Measurements from ENCODE around the gene VAV2. TPM values are rescaled to one million over a fixed set of nuclear protein-coding genes. Genes with fewer than 3 reads are reported as not detected.
"Not testable (repeated sequence)": the region's sequence is repeated elsewhere in the genome, so short reads cannot be mapped to it uniquely, and the experiment has no call there.

Gene VAV2
- total and polyA plus RNA-seq, 4 donors: 13.0 to 28.2 (median 16.3) TPM

DNA sequence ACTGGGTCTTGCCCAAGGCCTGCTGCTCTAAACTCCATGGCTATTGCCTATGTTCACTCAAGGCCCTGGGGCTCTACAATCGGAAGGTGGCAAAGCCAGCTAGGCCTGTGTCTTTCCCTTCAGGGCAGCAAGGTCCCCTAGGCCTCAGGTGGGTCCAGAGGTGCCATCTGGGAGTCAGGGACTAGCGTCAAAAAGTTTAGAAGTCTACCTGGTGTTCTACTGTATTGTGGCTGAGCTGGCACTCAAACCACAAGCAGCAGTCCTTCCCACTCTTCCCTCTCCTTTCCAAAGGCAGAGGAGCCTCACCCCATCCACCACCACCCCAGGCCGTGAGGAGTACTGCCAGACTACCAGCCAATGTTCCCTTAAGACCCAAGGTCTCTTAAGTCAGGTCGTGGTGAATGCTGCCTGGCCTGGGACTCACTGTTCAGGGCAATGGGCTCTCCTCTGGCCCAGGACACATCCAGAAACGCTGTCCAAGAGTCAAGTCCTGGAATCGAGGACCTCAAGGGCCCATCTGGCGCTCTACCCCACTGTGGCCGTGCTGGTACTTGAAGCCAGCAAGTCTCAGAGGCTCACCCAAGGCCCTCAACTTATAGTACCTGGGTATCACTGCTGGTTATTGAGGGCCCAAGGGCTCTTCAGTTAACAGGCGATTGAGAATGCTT lies 241.0 kb downstream of the VAV2 start:
- Histone ChIP-seq H3K36me3 (ENCODE audit: control insufficient read depth in 4 of 4, insufficient read depth in 4 of 4, low read length in 4 of 4) (no peaks in the 10 kb centered on the region), H3K27ac (ENCODE audit: low read depth in 1 of 2, low read length in 1 of 2) (no peak overlapping the region), H3K4me1 (ENCODE audit: control insufficient read depth in 5 of 5, insufficient read depth in 5 of 5, low read length in 5 of 5) (peaks cover 0 to 9% (median 0%) of the 10 kb centered on the region in 5 donors), H3K27me3 (ENCODE audit: control insufficient read depth in 3 of 3, insufficient read depth in 3 of 3, low read length in 2 of 3) (no peaks in the 10 kb centered on the region), H3K4me3 (no peak overlapping the region), H3K9ac (ENCODE audit: insufficient read depth in 1 of 2, low read length in 2 of 2) (no peak overlapping the region), H3K9me3 (ENCODE audit: control insufficient read depth in 4 of 4, insufficient read depth in 3 of 4, low read length in 3 of 4) (no peaks in the 10 kb centered on the region)
- 79 to 84% methylated on average over 9 of the region's 9 CpGs for WGBS, 2 donors
- DNase-seq (peak in 1 of 3 donors; percentile 8), ATAC-seq (ENCODE audit: insufficient read depth, low FRiP score) (no peak)
- TF ChIP-seq, protein P1, sequence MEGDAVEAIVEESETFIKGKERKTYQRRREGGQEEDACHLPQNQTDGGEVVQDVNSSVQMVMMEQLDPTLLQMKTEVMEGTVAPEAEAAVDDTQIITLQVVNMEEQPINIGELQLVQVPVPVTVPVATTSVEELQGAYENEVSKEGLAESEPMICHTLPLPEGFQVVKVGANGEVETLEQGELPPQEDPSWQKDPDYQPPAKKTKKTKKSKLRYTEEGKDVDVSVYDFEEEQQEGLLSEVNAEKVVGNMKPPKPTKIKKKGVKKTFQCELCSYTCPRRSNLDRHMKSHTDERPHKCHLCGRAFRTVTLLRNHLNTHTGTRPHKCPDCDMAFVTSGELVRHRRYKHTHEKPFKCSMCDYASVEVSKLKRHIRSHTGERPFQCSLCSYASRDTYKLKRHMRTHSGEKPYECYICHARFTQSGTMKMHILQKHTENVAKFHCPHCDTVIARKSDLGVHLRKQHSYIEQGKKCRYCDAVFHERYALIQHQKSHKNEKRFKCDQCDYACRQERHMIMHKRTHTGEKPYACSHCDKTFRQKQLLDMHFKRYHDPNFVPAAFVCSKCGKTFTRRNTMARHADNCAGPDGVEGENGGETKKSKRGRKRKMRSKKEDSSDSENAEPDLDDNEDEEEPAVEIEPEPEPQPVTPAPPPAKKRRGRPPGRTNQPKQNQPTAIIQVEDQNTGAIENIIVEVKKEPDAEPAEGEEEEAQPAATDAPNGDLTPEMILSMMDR (IDR thresholded peaks at IDR 0.05; ENCODE audit: control extremely low read depth, extremely low read depth): no peak

DNA sequence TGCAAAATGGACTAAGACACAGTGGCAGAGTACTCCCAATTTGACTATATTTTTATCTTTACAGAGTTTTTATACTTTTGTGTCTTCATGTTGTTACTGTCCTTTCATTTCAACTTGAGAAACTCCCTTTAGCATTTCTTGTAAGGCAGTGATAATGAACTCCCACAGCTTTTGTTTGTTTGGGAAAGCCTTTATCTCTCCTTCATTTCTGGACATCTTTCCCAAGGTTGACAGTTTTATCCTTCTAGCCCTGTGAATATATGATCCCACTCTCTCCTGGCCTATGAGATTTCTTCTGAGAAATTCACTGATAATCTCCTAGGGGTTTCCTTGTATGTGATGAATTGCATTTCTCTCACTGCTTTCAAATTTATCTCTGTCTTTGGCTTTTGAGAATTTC lies 244.8 kb downstream of the VAV2 start:
- H3K36me3 ChIP-seq (ENCODE audit: control insufficient read depth in 4 of 4, insufficient read depth in 4 of 4, low read length in 4 of 4): no peaks in the 10 kb centered on the region
- no peak overlapping the region for H3K4me3 ChIP-seq
- ATAC-seq (ENCODE audit: insufficient read depth, low FRiP score) (no peak), DNase-seq (no peak)
- no peak overlapping the region for H3K27ac ChIP-seq (ENCODE audit: low read depth in 1 of 2, low read length in 1 of 2)
- H3K27me3 ChIP-seq (ENCODE audit: control insufficient read depth in 3 of 3, insufficient read depth in 3 of 3, low read length in 2 of 3): no peaks in the 10 kb centered on the region
- no peak overlapping the region for H3K9ac ChIP-seq (ENCODE audit: insufficient read depth in 1 of 2, low read length in 2 of 2)
- peaks cover 0 to 4% (median 0%) of the 10 kb centered on the region in 4 donors for H3K9me3 ChIP-seq (ENCODE audit: control insufficient read depth in 4 of 4, insufficient read depth in 3 of 4, low read length in 3 of 4)
- peaks cover 0 to 6% (median 0%) of the 10 kb centered on the region in 5 donors for H3K4me1 ChIP-seq (ENCODE audit: control insufficient read depth in 5 of 5, insufficient read depth in 5 of 5, low read length in 5 of 5)
- TF ChIP-seq, protein P1 (IDR thresholded peaks at IDR 0.05; ENCODE audit: control extremely low read depth, extremely low read depth): no peak

DNA sequence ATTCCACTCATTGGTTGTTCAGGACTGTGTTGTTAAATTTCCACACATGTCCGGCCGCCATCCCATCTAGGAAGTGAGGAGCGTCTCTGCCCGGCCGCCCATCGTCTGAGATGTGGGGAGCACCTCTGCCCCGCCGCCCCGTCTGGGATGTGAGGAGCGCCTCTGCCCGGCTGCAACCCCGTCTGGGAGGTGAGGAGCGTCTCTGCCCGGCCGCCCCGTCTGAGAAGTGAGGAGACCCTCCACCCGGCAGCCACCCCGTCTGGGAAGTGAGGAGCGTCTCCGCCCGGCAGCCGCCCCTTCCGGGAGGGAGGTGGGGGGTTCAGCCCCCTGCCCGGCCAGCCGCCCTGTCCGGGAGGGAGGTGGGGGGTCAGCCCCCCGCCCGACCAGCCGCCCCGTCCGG lies 247.6 kb downstream of the VAV2 start:
- DNase-seq; H3K36me3 ChIP-seq (ENCODE audit: control insufficient read depth in 4 of 4, insufficient read depth in 4 of 4, low read length in 4 of 4); H3K27ac ChIP-seq (ENCODE audit: low read depth in 1 of 2, low read length in 1 of 2); H3K4me1 ChIP-seq (ENCODE audit: control insufficient read depth in 5 of 5, insufficient read depth in 5 of 5, low read length in 5 of 5); H3K9ac ChIP-seq (ENCODE audit: insufficient read depth in 1 of 2, low read length in 2 of 2); H3K4me3 ChIP-seq; H3K9me3 ChIP-seq (ENCODE audit: control insufficient read depth in 4 of 4, insufficient read depth in 3 of 4, low read length in 3 of 4); H3K27me3 ChIP-seq (ENCODE audit: control insufficient read depth in 3 of 3, insufficient read depth in 3 of 3, low read length in 2 of 3); ATAC-seq (ENCODE audit: insufficient read depth, low FRiP score): not testable (repeated sequence)
- WGBS, 2 donors: 93 to 95% methylated on average over 11 to 26 of the region's 31 CpGs

DNA sequence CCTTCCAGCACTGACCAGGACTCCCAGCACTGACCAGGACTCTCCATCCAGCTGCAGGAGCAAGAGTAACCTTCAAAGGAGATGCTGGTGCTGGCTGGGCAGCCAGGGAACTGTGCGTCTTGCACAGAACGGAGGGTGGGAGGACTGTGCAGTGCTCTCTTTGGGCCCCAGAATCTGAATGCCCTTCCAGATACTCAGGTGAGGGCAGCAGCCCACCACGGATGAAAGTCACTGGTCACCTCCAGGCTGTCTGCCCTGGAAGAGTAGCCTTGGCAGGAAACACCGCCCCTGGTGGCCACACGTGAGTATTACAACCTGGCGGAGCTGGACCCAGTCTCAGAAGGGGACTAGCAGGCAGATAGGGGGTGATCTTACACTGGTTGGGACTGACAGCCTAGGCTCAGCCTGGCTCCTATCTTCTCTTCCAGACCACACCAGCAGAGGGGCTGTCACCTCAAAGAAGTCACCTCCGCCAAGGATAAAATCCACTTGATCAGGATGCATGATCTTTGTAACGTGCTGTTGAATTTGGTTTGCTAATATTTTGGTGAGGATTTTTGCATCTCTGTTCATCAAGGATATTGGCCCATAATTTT lies 249.2 kb downstream of the VAV2 start:
- H3K9ac ChIP-seq (ENCODE audit: insufficient read depth in 1 of 2, low read length in 2 of 2): no peak overlapping the region
- peaks cover 0 to 4% (median 0%) of the 10 kb centered on the region in 4 donors for H3K9me3 ChIP-seq (ENCODE audit: control insufficient read depth in 4 of 4, insufficient read depth in 3 of 4, low read length in 3 of 4)
- H3K36me3 ChIP-seq (ENCODE audit: control insufficient read depth in 4 of 4, insufficient read depth in 4 of 4, low read length in 4 of 4): no peaks in the 10 kb centered on the region
- peak; percentile 77 to 83 (median 80) for DNase-seq
- ATAC-seq (ENCODE audit: insufficient read depth, low FRiP score): peak; percentile 79
- TF ChIP-seq, protein P1 (IDR thresholded peaks at IDR 0.05; ENCODE audit: control extremely low read depth, extremely low read depth): peak; percentile 92
- no peaks in the 10 kb centered on the region for H3K27me3 ChIP-seq (ENCODE audit: control insufficient read depth in 3 of 3, insufficient read depth in 3 of 3, low read length in 2 of 3)
- H3K27ac ChIP-seq (ENCODE audit: low read depth in 1 of 2, low read length in 1 of 2): no peak overlapping the region
- H3K4me1 ChIP-seq (ENCODE audit: control insufficient read depth in 5 of 5, insufficient read depth in 5 of 5, low read length in 5 of 5): peaks cover 0 to 14% (median 4%) of the 10 kb centered on the region in 5 donors
- no peak overlapping the region for H3K4me3 ChIP-seq
- WGBS, 2 donors: 17 to 19% methylated on average over 8 of the region's 8 CpGs
